NT2/D1 (cell line): Measurements from ENCODE around the gene R3HDM4.

Source experiments
- SUZ12 ChIP-seq: IDR thresholded peaks from 2 replicates; pipeline ENCODE4 v1.6.1; 2011; ENCODE audit not compliant: insufficient read length, insufficient read depth; ENCODE audit errors: extremely low read depth
- YY1 ChIP-seq: IDR thresholded peaks from 2 replicates; pipeline ENCODE4 v1.6.1; 2011; ENCODE audit not compliant: insufficient read length, insufficient read depth

- TF ChIP-seq YY1 (no peak), SUZ12 (no peak)
Measured at GRCh38 chr19:854549-854948, 58.5 kb downstream of the R3HDM4 start.
